Sigmoid colon (tissue), 7 donors: ENCODE results near the gene EHBP1. TPM values are rescaled to one million over a fixed set of nuclear protein-coding genes. Genes with fewer than 3 reads are reported as not detected.

Experiments
- DNase-seq: peaks from one replicate; pipeline ENCODE4 v3.0.0-alpha.2; 2019
- H3K27ac ChIP-seq, 4 donors: fragments of 200-600 bp; sonication (generic); one replicate each; pipeline ENCODE4 v1.5.1; 2016 to 2019; ENCODE audit warnings: mild to moderate bottlenecking in 1 of 4
- H3K27me3 ChIP-seq, 3 donors: fragments of 200-600 bp; sonication (generic); one replicate each; pipeline ENCODE4 v1.5.1; 2019; ENCODE audit warnings: mild to moderate bottlenecking in 1 of 3
- H3K36me3 ChIP-seq, 4 donors: fragments of 200-600 bp; sonication (generic); one replicate each; pipeline ENCODE4 v1.5.1; 2016 to 2019
- H3K4me1 ChIP-seq, 4 donors: fragments of 200-600 bp; sonication (generic); one replicate each; pipeline ENCODE4 v1.5.1; 2017 to 2019
- H3K4me3 ChIP-seq, 4 donors: fragments of 200-600 bp; sonication (generic); one replicate each; pipeline ENCODE4 v1.5.1; 2017 to 2019; ENCODE audit warnings: mild to moderate bottlenecking in 2 of 4, moderate library complexity in 1 of 4
- H3K9me3 ChIP-seq, 4 donors: fragments of 200-600 bp in 3 of 4; sonication (generic) in 3 of 4; one replicate each; pipeline versions ENCODE4 v1.5.1 to v1.6.1; 2013 to 2019
- EP300 ChIP-seq, 4 donors: sonication (generic); formaldehyde crosslinking; IDR thresholded peaks; one replicate each; pipeline ENCODE4 v1.6.1; 2017; ENCODE audit warnings: antibody characterized with exemption in 4 of 4
- POLR2A ChIP-seq, 2 donors: fragments of 450-650 bp; IDR thresholded peaks; one replicate each; pipeline ENCODE4 v1.6.1; 2016; ENCODE audit warnings: antibody characterized with exemption in 2 of 2, mild to moderate bottlenecking in 2 of 2, moderate library complexity in 2 of 2
- POLR2AphosphoS5 ChIP-seq, 4 donors: sonication (generic); formaldehyde crosslinking; IDR thresholded peaks; one replicate each; pipeline ENCODE4 v1.6.1; 2017; ENCODE audit warnings: antibody characterized with exemption in 4 of 4
- WGBS, 2 donors: extraction: QIAGEN DNeasy Blood & Tissue Kit; methylation state at CpG; one replicate each; pipeline ENCODE4 v1.1.7; 2013; 5-methylcytosine and 5-hydroxymethylcytosine counted together
- intact Hi-C: fragments of 100-400 bp; cut with DNase I; formaldehyde crosslinking; loops from one replicate; pipeline ENCODE4 v1.15.1; 2023
- polyA plus RNA-seq, 3 donors: library from polyadenylated mRNA; stranded (reverse); fragments of 200-250 nt; gene quantifications; one replicate each; pipeline ENCODE4 v1.2.3, GENCODE V29; 2013
- total RNA-seq, 4 donors: library from RNA; depleted of rRNA; stranded (reverse); fragments of >200 nt; gene quantifications; one replicate each; pipeline ENCODE4 v1.1.0, GENCODE V29; 2016
- TF ChIP-seq, protein P1 (sequence below), 4 experiments: fragments of 450-650 bp in 3 of 4; fragments of 200-600 bp in 1 of 4; IDR thresholded peaks; one replicate each; pipeline ENCODE4 v1.5.1; 2016 to 2019; ENCODE audit warnings: antibody characterized with exemption in 4 of 4, mild to moderate bottlenecking in 3 of 4, moderate library complexity in 2 of 4
- donor health status: healthy with polysubstance abuse.
- donor health status: Bipolar disorder and iron deficiency.
- donor health status: healthy.

The EHBP1 gene
- total and polyA plus RNA-seq, 7 donors, result 12.7 to 161 (median 121) TPM

DNA sequence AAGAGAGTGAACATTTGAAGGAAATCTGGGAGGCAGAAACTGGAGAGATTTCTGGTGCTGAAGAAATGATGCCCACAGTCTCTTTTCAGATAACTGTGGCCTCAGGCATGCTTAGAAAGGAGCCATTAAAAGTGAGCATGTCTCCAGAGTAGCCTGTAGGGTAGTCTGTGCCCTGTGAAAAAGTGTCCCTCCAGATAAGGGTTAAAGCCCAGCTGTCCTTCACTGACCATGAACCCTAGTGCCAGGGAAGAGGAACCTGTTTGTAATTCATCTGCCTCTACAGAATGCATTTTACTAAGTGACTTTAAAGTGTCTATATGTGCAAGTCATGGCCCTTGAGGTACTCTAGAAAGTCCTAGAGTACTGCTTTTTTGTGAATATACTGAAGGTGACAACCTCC is 30.5 kb upstream of the EHBP1 start:
- Histone ChIP-seq H3K27ac (no peak overlapping the region), H3K36me3 (no peaks in the 10 kb centered on the region), H3K4me1 (peaks cover 0 to 34% (median 23%) of the 10 kb centered on the region in 4 donors), H3K4me3 (no peak overlapping the region), H3K27me3 (no peaks in the 10 kb centered on the region), H3K9me3 (no peaks in the 10 kb centered on the region)
- intact Hi-C loops, result no loop called here
- TF ChIP-seq, protein P1, sequence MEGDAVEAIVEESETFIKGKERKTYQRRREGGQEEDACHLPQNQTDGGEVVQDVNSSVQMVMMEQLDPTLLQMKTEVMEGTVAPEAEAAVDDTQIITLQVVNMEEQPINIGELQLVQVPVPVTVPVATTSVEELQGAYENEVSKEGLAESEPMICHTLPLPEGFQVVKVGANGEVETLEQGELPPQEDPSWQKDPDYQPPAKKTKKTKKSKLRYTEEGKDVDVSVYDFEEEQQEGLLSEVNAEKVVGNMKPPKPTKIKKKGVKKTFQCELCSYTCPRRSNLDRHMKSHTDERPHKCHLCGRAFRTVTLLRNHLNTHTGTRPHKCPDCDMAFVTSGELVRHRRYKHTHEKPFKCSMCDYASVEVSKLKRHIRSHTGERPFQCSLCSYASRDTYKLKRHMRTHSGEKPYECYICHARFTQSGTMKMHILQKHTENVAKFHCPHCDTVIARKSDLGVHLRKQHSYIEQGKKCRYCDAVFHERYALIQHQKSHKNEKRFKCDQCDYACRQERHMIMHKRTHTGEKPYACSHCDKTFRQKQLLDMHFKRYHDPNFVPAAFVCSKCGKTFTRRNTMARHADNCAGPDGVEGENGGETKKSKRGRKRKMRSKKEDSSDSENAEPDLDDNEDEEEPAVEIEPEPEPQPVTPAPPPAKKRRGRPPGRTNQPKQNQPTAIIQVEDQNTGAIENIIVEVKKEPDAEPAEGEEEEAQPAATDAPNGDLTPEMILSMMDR (IDR thresholded peaks at IDR 0.05), result no peak
- TF ChIP-seq POLR2A (IDR thresholded peaks at IDR 0.05), result no peak
- TF ChIP-seq EP300 (IDR thresholded peaks at IDR 0.05), result no peak
- no peak for TF ChIP-seq POLR2AphosphoS5 (IDR thresholded peaks at IDR 0.05)
- DNase-seq, result no peak

GRCh38 chr2:62685256-62685655 is 20.3 kb upstream of the EHBP1 start:
- H3K4me3 ChIP-seq, result no peak overlapping the region
- no peak overlapping the region for H3K27ac ChIP-seq
- no peaks in the 10 kb centered on the region for H3K36me3 ChIP-seq
- no peaks in the 10 kb centered on the region for H3K9me3 ChIP-seq
- TF ChIP-seq POLR2A (IDR thresholded peaks at IDR 0.05) (no peak), POLR2AphosphoS5 (IDR thresholded peaks at IDR 0.05) (no peak), EP300 (IDR thresholded peaks at IDR 0.05) (no peak)
- TF ChIP-seq, protein P1 (IDR thresholded peaks at IDR 0.05), result no peak
- DNase-seq, result no peak
- H3K27me3 ChIP-seq, result no peaks in the 10 kb centered on the region
- WGBS, 2 donors, result 21 to 78% methylated on average over 2 of the region's 2 CpGs
- H3K4me1 ChIP-seq, result no peaks in the 10 kb centered on the region
- intact Hi-C loops, result no loop called here

DNA sequence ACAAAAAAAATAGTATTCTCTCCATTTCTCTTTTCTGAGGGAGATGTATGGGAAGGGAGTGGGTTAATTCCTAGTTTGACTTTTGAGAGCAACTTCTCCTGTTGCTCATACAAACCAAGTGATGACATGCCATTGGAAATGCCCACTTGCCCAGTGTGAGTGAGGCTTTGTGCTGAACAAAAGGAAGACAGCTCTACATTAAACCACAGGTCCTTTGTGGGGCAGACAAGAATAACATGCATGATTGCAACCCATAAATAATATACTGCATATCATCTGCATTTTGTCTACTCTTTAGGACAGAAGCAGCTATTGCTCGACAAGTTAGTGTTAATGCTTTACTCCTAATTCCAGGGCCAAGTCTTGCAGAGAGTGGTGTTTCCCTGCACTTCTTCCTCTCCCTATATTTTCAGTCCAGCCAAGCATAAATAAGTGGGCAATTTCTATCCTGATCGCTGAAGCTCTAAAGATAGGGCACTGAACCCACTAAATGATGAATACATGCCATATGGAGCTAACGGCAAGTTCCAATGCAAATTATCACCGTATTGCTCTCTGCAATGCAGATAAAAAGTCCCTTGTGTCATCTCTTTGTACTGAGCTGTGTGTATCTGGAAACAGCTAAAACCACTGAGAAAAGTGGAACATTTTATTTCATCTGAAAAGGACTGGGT is 19.4 kb upstream of the EHBP1 start:
- Histone ChIP-seq H3K27ac (no peak overlapping the region), H3K4me3 (no peak overlapping the region), H3K9me3 (no peaks in the 10 kb centered on the region), H3K4me1 (no peaks in the 10 kb centered on the region), H3K36me3 (no peaks in the 10 kb centered on the region), H3K27me3 (no peaks in the 10 kb centered on the region)
- TF ChIP-seq POLR2AphosphoS5 (IDR thresholded peaks at IDR 0.05), result no peak
- TF ChIP-seq, protein P1 (IDR thresholded peaks at IDR 0.05), result no peak
- TF ChIP-seq EP300 (IDR thresholded peaks at IDR 0.05), result no peak
- TF ChIP-seq POLR2A (IDR thresholded peaks at IDR 0.05), result no peak
- no peak for DNase-seq
- intact Hi-C loops, result no loop called here
- 81 to 84% methylated on average over 4 of the region's 4 CpGs for WGBS, 2 donors

DNA sequence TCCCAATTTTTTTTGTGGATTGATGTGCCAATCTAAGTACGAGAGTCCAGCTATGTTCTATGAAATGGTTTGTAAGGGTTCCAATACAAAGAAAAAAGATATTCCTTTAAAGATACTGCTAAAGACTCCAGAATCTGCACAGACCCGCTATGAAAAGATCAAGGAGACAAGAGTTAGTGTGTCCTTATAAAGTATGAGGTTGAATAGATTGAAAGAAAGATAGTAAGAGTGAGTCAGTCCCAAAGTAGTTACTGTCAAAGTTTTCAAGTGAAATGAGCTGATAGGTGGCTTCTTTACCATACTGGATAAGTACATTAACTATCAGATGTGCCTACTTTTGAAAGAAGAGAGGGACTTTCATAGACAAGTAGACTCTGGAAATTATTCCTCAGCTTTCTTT is 17.9 kb upstream of the EHBP1 start:
- H3K4me1 ChIP-seq, result no peaks in the 10 kb centered on the region

More for the DNA sequence above, 17.9 kb upstream of the EHBP1 start:
- intact Hi-C loops, result no loop called here
- no peak overlapping the region for H3K27ac ChIP-seq
- no peaks in the 10 kb centered on the region for H3K9me3 ChIP-seq
- no peak overlapping the region for H3K4me3 ChIP-seq
- DNase-seq, result no peak
- TF ChIP-seq, protein P1 (IDR thresholded peaks at IDR 0.05), result no peak
- TF ChIP-seq POLR2AphosphoS5 (IDR thresholded peaks at IDR 0.05) (no peak), POLR2A (IDR thresholded peaks at IDR 0.05) (no peak), EP300 (IDR thresholded peaks at IDR 0.05) (no peak)
- WGBS, 2 donors, result 91 to 96% methylated on average over 2 of the region's 2 CpGs
- no peaks in the 10 kb centered on the region for H3K36me3 ChIP-seq
- no peaks in the 10 kb centered on the region for H3K27me3 ChIP-seq
